ENCODE measurements around the gene CLTB.

The CLTB gene

DNA sequence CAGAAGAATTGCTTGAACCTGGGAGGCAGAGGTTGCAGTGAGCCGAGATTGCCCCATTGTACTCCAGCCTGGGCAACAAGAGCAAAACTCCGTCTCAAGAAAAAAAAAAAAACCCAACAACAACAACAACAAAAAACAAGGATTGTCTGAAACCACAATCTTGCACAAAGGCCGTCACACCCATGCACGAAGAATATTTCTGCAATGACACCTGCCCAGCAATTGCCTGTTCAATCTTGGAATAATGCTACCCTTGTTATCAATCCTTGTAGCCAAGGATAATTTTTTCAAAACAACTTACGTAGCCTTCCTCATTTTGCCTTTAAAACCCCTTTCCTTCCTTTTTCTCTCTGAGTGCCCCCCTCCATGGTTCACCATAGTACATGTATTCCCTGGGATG lies 3.7 kb upstream of the CLTB start:
- no peak for DNase-seq (ENCODE audit: extremely low spot score)
- ChIA-PET CTCF (interaction anchor here (1.8 kb wide), 1 partner anchor 28 kb away, joined by 8 read pairs; the partner anchor contains the start of gene FAF2), POLR2A (no interaction called here)
- TF ChIP-seq, protein P1, sequence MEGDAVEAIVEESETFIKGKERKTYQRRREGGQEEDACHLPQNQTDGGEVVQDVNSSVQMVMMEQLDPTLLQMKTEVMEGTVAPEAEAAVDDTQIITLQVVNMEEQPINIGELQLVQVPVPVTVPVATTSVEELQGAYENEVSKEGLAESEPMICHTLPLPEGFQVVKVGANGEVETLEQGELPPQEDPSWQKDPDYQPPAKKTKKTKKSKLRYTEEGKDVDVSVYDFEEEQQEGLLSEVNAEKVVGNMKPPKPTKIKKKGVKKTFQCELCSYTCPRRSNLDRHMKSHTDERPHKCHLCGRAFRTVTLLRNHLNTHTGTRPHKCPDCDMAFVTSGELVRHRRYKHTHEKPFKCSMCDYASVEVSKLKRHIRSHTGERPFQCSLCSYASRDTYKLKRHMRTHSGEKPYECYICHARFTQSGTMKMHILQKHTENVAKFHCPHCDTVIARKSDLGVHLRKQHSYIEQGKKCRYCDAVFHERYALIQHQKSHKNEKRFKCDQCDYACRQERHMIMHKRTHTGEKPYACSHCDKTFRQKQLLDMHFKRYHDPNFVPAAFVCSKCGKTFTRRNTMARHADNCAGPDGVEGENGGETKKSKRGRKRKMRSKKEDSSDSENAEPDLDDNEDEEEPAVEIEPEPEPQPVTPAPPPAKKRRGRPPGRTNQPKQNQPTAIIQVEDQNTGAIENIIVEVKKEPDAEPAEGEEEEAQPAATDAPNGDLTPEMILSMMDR (IDR thresholded peaks at IDR 0.05; ENCODE audit: control extremely low read depth, extremely low read depth, low read depth, missing control alignments) = no peak

DNA sequence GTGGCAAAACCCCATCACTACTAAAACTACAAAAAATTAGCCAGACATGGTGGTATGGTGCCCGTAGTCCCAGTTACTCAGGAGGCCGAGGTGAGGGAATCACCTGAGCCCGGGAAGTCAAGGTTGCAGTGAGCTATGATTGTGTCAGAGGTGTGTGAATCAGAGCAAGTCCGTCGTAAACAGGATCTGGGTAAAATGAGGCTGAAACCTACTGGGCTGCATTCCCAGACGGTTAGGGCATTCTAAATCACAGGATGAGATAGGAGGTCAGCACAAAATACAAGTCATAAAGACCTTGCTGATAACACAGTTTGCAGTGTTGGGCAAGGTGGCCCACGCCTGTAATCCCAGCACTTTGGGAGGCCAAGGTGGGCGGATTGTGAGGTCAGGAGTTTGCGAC lies 1.9 kb upstream of the CLTB start:
- DNase-seq (ENCODE audit: extremely low spot score) = no peak
- CTCF ChIA-PET = interaction anchor here (0.9 to 4.8 kb wide), 5 partner anchors 13 to 203 kb away, joined by 3 to 33 read pairs (median 18); partner anchors contain the start of gene FAF2
- TF ChIP-seq, protein P1 (IDR thresholded peaks at IDR 0.05; ENCODE audit: control extremely low read depth, extremely low read depth, low read depth, missing control alignments) = no peak

DNA sequence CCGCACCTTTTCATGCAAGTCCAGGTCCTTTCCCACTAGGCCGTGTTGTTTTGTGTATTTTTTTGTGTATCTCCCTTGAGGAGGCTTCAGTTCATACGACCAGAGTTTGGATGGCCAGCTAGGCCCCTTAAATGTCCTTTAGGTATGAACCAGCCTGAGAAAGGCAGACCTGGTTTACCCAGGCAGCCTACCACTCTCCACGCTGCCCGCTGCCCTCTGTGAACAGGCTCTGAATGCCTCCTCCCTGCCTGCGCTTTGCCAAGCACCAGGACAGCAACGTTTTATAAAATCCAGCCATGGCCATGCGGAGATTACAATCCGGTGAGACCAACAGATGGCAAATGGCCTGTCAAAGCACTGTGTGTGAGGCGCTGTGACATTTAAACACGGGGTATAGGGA lies 626 bp upstream of the CLTB start:
- POLR2A ChIA-PET = no interaction called here
- DNase-seq (ENCODE audit: extremely low spot score) = peak; percentile 9
- TF ChIP-seq, protein P1 (IDR thresholded peaks at IDR 0.05; ENCODE audit: control extremely low read depth, extremely low read depth, low read depth, missing control alignments) = no peak
- CTCF ChIA-PET = interaction anchor here (0.6 to 4.8 kb wide), 28 partner anchors 9 to 687 kb away, joined by 3 to 33 read pairs (median 4); partner anchors contain the start of genes FAF2 and TSPAN17

More for the DNA sequence above, 1.9 kb upstream of the CLTB start:
- POLR2A ChIA-PET = no interaction called here

DNA sequence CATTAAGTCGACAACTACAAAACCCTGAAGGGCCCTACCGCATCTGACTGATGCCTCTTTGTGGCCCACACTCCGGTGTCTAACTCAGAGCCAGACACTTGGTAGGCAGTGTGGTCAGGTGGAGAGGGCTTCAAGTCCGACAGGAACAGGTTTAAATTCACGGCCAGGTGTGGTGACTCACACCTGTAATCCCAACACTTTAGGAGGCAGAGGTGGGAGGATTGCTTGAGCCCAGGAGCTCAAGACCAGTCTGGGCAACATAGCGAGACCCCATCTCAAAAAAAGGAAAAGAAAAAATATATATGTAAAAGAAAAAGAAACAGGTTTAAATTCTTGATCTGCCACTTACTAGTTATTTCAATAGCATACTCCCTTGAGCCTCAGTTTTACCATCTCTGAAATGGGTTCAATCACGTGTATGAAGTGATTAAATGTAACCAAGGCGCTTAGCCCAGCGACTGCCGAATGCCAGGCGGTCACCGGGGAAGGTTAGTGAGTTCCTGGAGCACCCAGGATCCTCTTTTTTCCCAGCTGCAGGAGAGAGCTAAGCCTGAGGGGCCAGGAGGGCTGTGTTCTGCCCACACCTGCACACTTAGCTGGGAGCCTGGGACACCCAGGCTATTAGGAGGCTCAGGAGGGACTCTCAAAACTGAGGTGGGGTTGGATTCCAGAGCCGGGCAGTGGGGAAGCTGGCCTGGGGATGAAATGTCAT lies 943 bp downstream of the CLTB start:
- POLR2A ChIA-PET = interaction anchor here (0.5 kb wide), 1 partner anchor 30 kb away, joined by 3 read pairs; no protein-coding TSS in a partner anchor
- CTCF ChIA-PET = interaction anchor here (0.9 to 4.8 kb wide), 12 partner anchors 9 to 245 kb away, joined by 3 to 33 read pairs (median 8); partner anchors contain the start of genes FAF2 and TSPAN17
- DNase-seq (ENCODE audit: extremely low spot score) = peak; percentile 34
- TF ChIP-seq, protein P1 (IDR thresholded peaks at IDR 0.05; ENCODE audit: control extremely low read depth, extremely low read depth, low read depth, missing control alignments) = no peak

DNA sequence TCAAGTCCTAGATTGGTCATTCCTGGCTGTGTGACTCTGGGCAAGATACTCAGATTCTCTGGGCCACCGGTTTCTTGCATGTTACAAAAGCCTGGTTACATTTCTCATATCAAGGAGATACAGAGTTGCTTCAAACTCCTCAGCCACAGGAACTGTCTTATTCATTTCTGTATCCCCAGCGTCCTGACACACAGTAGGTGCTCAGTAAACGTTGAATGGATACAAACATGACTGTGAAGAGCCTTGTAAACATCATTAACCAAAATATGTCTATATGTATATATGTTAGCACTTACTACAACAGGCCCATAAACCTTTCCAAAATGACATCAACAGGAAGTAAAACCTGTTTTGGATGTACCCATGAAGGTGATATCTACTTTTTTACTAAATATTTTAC lies 1.6 kb downstream of the CLTB start:
- DNase-seq (ENCODE audit: extremely low spot score) = no peak
- CTCF ChIA-PET = interaction anchor here (1.1 to 4.8 kb wide), 7 partner anchors 8 to 246 kb away, joined by 3 to 32 read pairs (median 8); no protein-coding TSS in a partner anchor
- POLR2A ChIA-PET = no interaction called here
- TF ChIP-seq, protein P1 (IDR thresholded peaks at IDR 0.05; ENCODE audit: control extremely low read depth, extremely low read depth, low read depth, missing control alignments) = no peak

DNA sequence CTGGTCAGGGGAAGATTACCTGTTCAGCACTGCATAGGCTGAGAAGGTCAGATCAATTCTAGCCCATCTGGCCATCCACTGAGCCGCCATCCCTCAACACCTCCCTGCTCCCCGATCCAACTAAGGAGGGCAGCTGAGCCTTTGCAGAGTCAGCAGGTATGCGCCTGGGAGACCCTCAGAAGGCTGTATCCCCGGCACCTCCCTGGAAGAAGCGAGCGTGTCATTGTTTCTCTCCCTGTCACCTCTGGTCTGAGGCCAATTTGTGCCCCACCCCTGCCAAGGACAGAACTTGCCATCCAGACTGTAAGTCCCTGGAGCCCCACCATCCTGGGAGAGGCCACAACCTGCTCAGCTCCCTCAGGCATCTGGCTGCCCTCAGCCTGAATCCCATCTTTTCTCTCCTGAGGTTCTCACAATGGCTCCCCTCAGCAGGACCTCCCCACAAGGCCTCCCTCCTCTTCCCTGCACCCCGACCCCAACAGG lies 2.6 kb downstream of the CLTB start:
- TF ChIP-seq, protein P1 (IDR thresholded peaks at IDR 0.05; ENCODE audit: control extremely low read depth, extremely low read depth, low read depth, missing control alignments) = no peak
- CTCF ChIA-PET = interaction anchor here (1.4 kb wide), 1 partner anchor 60 kb away, joined by 3 read pairs; no protein-coding TSS in a partner anchor
- POLR2A ChIA-PET = interaction anchor here (0.8 kb wide), 1 partner anchor 8 kb away, joined by 7 read pairs; no protein-coding TSS in a partner anchor
- no peak for DNase-seq (ENCODE audit: extremely low spot score)
